ENCODE results near the gene TTC7B. TPM values are rescaled to one million over a fixed set of nuclear protein-coding genes. Genes with fewer than 3 reads are reported as not detected.

Gene TTC7B
- total and polyA plus RNA-seq, 2 of the 8 experiments (the other 6 are each of a cell fraction or from before 2014, with no cell fraction given): 23.7 to 34.0 TPM

- Histone ChIP-seq H3K18ac (ENCODE audit: extremely low read depth, low read length) (no peak overlapping the region), H4K8ac (ENCODE audit: extremely low read depth, insufficient read depth, low read length) (no peak overlapping the region), H4K91ac (replicated peaks; ENCODE audit: insufficient read length, low read length) (no peak overlapping the region), H3K9me3 (ENCODE audit: insufficient read depth in 2 of 2, low read depth in 1 of 2, low read length in 1 of 2) (no peaks in the 10 kb centered on the region), H3K23ac (ENCODE audit: insufficient read length) (no peak overlapping the region), H2BK5ac (ENCODE audit: low read depth, low read length) (no peak overlapping the region), H3K4me2 (ENCODE audit: insufficient read depth in 1 of 2, low read depth in 2 of 2, low read length in 2 of 2) (no peak overlapping the region), H4K20me1 (replicated peaks in 1 of 2; ENCODE audit: control insufficient read depth in 1 of 2, insufficient read depth in 2 of 2, low read length in 2 of 2) (no peaks in the 10 kb centered on the region), H2AK5ac (ENCODE audit: low read depth, low read length) (no peak overlapping the region), H3K27me3 (replicated peaks in 1 of 4; ENCODE audit: control insufficient read depth in 3 of 4, extremely low read depth in 1 of 4, insufficient read depth in 3 of 4, low read length in 3 of 4) (0 out of 7 replicates have a peak, but pooled peaks cover 0 to 5% (median 0%) of the 10 kb centered on the region in 4 experiments), H2BK120ac (replicated peaks; ENCODE audit: low read depth, low read length) (no peak overlapping the region), H3K27ac (ENCODE audit: low read depth, low read length) (no peak overlapping the region), H3K4ac (replicated peaks; ENCODE audit: insufficient read length, low read depth, low read length) (no peak overlapping the region), H3K56ac (replicated peaks; ENCODE audit: insufficient read length, low read depth, low read length) (no peak overlapping the region), H3K9ac (replicated peaks in 1 of 4; ENCODE audit: extremely low read depth in 1 of 4, low read depth in 3 of 4, low read length in 3 of 4) (no peak overlapping the region), H3K79me1 (ENCODE audit: low read depth, low read length) (no peaks in the 10 kb centered on the region), H2AFZ (ENCODE audit: low read length) (no peak overlapping the region), H3K79me2 (ENCODE audit: control insufficient read depth in 1 of 2, insufficient read depth in 2 of 2, low read length in 2 of 2) (no peaks in the 10 kb centered on the region), H3K23me2 (ENCODE audit: low read depth, low read length) (no peaks in the 10 kb centered on the region), H4K5ac (ENCODE audit: insufficient read length, low read depth, low read length) (no peak overlapping the region), H3K4me3 (ENCODE audit: extremely low read depth in 1 of 4, insufficient read depth in 2 of 4, low read depth in 3 of 4, low read length in 4 of 4) (no peak overlapping the region), H2BK20ac (ENCODE audit: low read length) (no peak overlapping the region), H2BK15ac (ENCODE audit: low read length) (no peak overlapping the region), H3K36me3 (ENCODE audit: control insufficient read depth in 2 of 4, insufficient read depth in 4 of 4, low read length in 3 of 4) (no peaks in the 10 kb centered on the region), H3K4me1 (replicated peaks in 1 of 4; ENCODE audit: control insufficient read depth in 3 of 4, insufficient read depth in 4 of 4, low read length in 3 of 4) (peaks cover 9 to 27% (median 17%) of the 10 kb centered on the region in 4 experiments), H2BK12ac (ENCODE audit: low read depth, low read length) (no peak overlapping the region), H3K14ac (ENCODE audit: insufficient read length) (no peak overlapping the region)
- no peak for FAIRE-seq
- DNase-seq (ENCODE audit: low read depth in 1 of 2, low spot score in 2 of 2): no peak
- CTCF ChIA-PET (ENCODE audit: partially characterized antibody): interaction anchor here (1.0 to 2.8 kb wide), 7 partner anchors 11 to 140 kb away, joined by 3 to 8 read pairs (median 5); no protein-coding TSS in a partner anchor
- WGBS, 2 experiments (ENCODE audit: extremely low coverage in 1 of 2, insufficient coverage in 1 of 2, insufficient read length in 1 of 2, insufficient replicate concordance in 2 of 2, low coverage in 1 of 2, low lambda C conversion rate in 2 of 2, missing lambda C conversion rate in 1 of 2): 83% methylated on average over 2 of the region's 2 CpGs; no CpG with 5 or more reads in 1 of the 2 experiments
- POLR2A ChIA-PET (ENCODE audit: partially characterized antibody): interaction anchor here (0.8 kb wide), 1 partner anchor 9 kb away, joined by 3 read pairs; no protein-coding TSS in a partner anchor
- TF ChIP-seq BACH1 (IDR thresholded peaks at IDR 0.05; ENCODE audit: low read length) (no peak), GABPA (IDR thresholded peaks at IDR 0.05; ENCODE audit: borderline replicate concordance, insufficient read depth, low read length) (no peak), HDAC6 (IDR thresholded peaks at IDR 0.05; ENCODE audit: low read depth, low read length) (no peak), SIRT6 (IDR thresholded peaks at IDR 0.05; ENCODE audit: low read length) (no peak), MAX (IDR thresholded peaks at IDR 0.05) (no peak), KDM1A (IDR thresholded peaks at IDR 0.05; ENCODE audit: borderline replicate concordance, low read length) (no peak), HDAC2 (IDR thresholded peaks at IDR 0.05; ENCODE audit: borderline replicate concordance in 1 of 2, low read depth in 2 of 2, low read length in 2 of 2) (no peak), TAF1 (IDR thresholded peaks at IDR 0.05; ENCODE audit: low read depth, low read length) (no peak), RBBP5 (IDR thresholded peaks at IDR 0.05; ENCODE audit: borderline replicate concordance, low read depth, low read length) (no peak), FOSL1 (IDR thresholded peaks at IDR 0.05; ENCODE audit: insufficient read depth, low read depth, low read length) (no peak), ZNF274 (IDR thresholded peaks at IDR 0.05; ENCODE audit: borderline replicate concordance, extremely low read depth, low read length) (no peak), KDM5A (IDR thresholded peaks at IDR 0.05; ENCODE audit: low read length) (no peak)
These were observed 239.6 kb downstream of the TTC7B start for GRCh38 chr14:90576581-90576980.
